NCI-H2081 (cell line): ENCODE data around the gene FTO.

Experiments used
- DNase-seq, 2 experiments: peaks; one replicate each; lab custom pipeline; 2025; lab: John Stamatoyannopoulos, UW

Gene FTO

DNA sequence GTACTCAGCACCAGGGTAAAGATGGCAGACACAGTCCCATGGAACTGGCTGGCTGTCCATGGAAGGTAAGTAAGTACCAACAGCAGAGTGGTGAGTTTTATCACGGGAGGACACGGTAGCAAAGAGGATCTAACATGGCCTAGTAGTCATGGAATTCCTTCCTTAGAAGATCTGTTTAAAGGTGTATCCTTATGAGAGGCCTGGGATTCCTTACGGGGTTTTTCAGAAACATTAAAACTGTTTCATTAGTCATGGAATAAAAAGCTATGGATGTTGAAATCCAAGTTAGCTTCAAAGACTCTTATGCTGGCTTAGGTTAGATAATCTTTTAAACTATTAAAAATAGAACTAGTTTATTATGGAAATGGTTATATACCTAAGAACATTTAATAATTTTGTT lies 7.4 kb downstream of the FTO start:
- no peak for DNase-seq

GRCh38 chr16:53712065-53712464 lies 8.1 kb downstream of the FTO start:
- DNase-seq = no peak

DNA sequence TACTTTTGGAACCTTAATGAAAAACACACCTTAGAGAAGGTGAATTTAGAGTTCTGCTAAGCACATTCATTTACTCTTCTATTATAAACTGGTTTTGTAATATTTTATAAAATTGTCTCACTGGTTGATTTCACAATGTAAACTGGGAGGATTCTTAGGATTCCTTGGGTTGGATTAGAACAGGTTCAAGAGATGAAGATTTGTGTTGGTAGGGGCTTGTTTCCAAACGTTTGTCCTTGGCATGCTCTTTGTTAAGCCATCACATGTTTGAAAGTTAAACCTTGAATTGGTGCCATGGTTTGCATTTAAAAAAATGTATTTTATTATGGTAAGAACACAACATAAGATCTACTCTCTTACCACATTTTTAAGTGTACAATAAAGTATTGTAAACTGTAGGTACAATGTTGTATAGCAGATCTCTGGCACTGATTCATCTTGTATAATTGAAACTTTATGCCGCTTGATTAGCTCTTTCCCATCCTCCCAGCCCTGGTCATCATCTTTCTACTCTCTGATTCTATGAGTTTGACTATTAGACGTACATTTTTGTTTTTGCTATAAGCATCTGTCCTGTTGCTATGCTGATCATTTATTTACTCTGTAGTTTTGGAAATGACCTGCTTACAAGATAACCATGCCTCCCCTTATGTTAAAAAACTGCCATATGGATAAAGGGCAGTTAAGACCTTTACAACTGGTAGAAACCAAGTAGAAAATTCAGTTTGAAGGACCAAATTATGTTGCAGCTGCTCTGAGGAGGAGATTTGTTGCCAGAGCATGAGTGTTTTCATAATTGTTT lies 9.6 kb downstream of the FTO start:
- DNase-seq = no peak

GRCh38 chr16:53714205-53715022 lies 10.5 kb downstream of the FTO start:
- DNase-seq = peak; percentile 56 to 80

DNA sequence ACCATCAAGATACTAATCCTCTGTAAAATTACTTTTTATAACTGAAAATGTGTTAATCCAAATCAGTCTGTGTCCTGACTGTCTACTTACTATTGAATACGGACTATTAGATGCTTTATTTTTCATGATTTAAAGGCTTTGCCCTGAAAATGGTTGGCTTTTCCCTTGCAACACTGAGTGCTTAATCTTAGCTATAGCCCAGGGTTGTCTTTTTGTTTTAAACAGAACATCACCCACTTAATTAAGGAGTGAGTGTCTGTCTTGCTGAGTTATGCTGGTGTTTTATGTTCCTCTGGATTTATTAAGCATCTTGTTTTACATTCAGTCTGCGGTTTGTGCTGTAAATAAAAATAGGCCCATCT lies 11.0 kb downstream of the FTO start:
- no peak for DNase-seq

DNA sequence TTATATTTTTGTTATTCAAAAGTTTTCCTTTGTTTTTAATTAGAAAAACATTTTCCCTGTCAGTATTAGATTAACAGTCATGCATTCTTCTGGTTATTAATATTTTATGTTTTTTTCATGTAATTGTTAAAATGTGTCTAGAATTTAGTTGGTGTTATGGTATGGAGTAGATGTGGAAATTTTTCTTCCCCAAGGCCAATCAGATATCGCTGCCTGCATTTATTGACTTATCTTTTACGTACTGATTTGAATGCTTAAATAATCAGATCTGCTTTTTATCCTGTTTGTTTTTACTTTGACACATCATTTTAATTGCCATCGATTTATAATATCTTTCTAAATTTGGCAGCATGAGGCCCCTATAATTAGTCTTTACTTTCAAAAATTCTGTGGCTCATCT lies 13.6 kb downstream of the FTO start:
- DNase-seq = no peak

DNA sequence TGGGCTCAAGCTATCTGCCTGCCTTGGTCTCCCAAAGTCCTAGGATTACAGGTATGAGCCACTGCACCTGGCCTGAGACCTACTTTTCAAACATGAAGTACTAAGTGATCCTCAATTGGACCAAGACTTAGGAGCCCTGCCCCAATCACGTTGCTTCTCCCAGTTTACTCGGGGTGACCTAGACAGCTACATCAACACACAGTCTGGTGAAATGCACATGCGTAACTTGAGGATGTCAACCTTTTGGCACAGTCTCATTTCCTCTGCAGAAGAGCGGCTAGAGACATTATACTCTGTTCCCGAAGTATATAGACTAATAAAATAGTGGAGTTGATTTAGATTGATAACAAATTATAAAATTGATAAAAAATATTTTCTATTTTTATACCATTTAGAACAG lies 17.1 kb downstream of the FTO start:
- DNase-seq = no peak

GRCh38 chr16:53726625-53727024 lies 22.7 kb downstream of the FTO start:
- DNase-seq = no peak

DNA sequence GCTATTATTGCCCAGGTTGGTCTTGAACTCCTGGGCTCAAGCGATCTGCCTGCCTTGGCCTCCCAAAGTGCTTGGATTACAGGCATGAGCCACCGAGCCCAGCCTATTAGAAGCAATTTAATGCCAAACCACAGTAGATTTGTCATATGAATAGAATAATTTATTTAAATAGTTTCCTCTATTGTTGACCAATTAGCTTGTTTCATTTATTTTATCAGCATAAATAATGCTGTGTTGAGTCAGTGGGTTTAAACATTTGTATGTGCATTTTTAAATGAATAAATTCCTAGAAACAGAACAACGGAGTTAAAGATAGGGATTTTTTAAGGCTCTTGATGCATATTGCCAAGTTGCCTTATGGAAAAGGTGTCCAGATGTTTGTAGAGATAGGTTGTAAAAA lies 26.7 kb downstream of the FTO start:
- no peak for DNase-seq

DNA sequence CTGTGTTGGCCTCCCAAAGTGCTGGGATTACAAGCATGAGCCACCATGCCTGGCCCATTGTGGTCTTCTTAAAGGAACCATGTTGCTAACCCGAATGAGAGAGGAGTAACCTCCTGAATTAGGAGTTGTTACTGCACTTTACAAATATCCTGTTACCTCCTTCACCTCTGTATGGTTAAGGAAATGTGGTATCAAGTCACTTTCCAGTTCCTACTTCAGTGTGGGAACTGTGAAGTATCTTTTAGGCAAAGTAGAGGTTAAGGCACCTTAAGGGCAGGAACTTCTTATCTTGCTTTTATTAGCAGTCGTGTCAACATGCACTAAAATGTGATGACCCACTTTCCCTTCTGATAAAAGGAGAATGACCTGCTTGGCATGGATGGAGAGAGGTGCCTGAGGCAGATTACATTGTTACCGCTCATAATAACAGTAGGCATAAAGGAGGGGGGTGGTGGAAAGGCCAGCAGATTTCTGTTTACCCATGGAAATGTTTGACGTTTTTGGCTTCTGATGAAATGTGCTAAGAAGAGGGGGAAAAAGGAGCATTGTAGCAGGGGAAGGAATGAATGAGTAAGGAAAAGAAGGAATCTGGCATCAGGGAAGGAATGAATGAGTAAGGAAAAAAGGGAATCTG lies 28.5 kb downstream of the FTO start:
- no peak for DNase-seq

DNA sequence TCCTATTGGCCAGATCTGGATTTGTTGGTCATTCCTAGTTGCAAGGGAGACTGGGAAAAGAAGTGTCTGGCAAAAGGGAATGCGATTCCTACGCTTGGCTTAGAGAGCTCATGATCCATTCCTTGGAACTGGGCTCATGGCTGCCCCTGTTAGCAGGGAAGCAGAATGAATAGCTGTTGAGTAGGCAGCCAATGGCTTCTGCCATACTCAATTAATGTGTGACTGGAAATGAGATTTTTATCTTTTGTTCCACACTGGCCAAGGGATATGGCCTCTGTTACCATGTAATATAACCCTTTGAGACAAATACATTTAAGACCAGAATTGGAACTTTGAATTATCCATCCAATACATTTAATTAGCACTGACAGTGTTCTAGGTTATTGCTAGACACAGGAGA lies 31.0 kb downstream of the FTO start:
- no peak for DNase-seq

DNA sequence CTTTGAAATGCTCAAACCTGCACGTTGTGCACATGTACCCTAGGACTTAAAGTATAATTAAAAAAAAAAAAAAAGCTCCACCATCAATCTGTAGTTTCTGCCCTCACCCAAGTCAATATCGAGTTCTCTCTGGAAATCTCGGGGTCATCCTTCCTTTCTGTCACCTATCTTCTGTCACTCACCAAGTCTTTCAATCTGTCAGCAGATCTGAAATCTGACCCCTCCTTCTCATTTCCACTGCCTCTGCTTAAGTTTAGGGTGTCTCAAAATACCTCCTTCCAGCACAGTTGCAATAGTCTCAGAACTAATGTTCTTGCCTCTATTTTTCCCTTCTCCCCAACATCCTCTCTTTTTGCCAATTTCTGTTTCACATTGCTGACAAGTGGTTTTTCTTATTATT lies 32.3 kb downstream of the FTO start:
- no peak for DNase-seq

DNA sequence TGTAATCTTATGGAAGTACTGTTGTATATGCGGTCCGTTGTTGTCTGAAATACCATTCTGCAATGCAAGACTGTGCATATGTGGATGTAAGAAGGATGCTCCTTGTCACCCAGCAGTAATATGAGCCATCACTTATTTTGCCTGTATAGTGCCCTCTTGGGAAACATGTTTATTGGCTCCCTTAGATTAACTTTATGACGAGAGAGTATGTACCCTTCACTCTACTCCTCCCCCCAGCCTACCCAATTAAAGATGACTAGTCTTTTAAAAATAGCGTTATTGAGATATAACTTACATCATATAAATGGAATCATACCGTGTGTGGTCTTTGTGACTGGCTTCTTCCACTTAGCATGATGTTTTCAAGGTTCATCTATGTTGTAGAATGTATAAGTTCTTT lies 33.6 kb downstream of the FTO start:
- no peak for DNase-seq

DNA sequence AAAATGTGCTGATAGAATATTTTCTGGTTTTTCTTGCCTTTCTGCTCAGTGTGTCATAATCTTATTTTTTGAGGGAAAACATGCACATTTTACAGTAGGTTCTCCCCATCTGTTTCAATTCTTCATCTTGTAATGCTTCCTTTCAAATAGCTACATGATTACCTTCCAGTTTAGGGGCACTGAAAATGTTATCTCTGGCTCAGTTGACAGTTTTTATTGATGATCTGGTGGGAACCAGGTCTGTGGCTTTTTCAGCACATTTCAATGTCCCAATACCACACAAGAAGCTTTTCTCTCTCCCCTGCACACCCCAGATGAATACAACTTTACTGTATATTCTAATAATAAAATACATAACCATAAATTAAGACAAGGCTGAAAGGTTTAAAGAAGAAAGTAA lies 36.5 kb downstream of the FTO start:
- no peak for DNase-seq

DNA sequence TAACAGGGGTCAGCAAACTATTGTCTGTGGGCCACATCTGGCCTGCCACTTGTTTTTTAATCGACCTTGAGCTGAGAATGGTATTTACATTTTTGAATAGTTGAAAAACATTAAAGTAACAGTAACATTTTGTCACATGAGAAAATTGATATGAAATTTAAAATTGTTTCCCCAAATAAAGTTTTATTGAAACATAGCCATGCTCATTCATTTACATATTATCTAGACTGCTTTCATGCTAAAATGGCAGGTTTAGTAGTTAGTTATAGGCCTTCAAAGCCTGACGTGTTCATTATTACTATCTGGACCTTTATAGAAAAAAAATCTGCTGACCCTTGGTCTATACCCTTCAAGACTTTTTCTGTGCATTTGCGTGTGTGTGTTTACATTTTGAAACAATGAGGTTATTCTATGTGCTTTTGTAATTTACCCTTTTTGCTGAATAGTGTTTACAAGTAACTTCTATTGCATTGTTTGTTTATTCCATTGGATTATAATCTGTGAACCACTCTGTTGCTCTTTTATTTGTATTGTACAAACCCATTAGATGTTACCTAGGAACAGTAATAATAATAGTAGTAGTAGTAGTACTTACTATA lies 37.1 kb downstream of the FTO start:
- DNase-seq = no peak

DNA sequence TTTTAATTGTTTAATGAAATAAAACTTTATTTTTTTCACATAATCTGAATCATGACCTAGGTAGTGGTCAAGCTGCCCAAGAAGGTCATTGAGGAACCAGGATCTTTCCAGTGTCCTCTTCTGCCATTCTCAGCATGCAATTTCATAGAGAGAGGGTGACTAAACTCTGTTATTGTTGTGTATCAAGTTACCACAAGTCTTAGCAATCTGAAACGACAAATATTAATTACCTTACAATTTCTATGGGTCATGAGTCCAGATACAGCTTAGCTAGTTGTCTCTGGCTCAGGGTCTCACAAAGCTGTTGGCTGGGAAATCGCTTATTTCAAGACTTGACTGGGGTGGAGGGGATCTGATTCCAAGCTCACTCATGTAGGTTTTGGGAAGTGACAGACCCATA lies 37.6 kb downstream of the FTO start:
- DNase-seq = no peak

- peak in 1 of 2 experiments; percentile 10 for DNase-seq
Measured at GRCh38 chr16:53743149-53743566, 39.2 kb downstream of the FTO start.

- DNase-seq = peak in 1 of 2 experiments; percentile 39
Measured at GRCh38 chr16:53744449-53744848, 40.5 kb downstream of the FTO start.

GRCh38 chr16:53745086-53745485 lies 41.1 kb downstream of the FTO start:
- DNase-seq = no peak

DNA sequence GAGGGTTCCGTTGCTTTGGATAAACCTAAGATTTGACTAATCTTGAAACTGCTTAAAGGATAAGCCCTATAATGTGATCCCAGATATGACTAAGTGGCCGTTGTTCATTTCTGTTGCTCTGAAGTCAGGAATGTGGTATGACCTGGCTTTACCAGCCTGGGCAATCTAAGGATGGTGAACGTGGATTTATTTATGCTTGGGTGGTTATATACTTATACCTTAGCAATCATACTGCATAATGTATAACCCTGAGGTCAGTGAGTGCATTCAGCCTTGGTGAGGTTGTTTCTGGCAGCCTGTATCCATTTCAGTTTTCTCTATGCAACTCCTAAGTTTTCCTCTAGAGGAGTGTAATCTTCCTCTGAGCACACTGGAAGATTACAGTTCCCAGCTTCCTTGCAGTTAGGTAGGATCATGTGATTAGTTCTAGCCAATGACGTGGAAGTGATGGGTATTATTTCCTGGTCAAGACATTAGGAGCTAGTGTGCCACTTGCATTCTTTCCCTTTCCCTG lies 41.9 kb downstream of the FTO start:
- DNase-seq = no peak

- no peak for DNase-seq
Measured at GRCh38 chr16:53752560-53752959, 48.6 kb downstream of the FTO start.

- no peak for DNase-seq
Measured at GRCh38 chr16:53753431-53753830, 49.5 kb downstream of the FTO start.
